Ectodermal cell (in vitro differentiated cells): ENCODE measurements around the gene MANF.

ENCODE experiments used
- H3K27ac ChIP-seq: 2 replicates; pipeline ENCODE4 v1.7.0; 2013; ENCODE audit warnings: mild to moderate bottlenecking, low read depth, low read length; ENCODE audit not compliant: insufficient read depth, poor library complexity, severe bottlenecking
- H3K27me3 ChIP-seq: 2 replicates; pipeline ENCODE4 v1.7.0; 2013; ENCODE audit warnings: mild to moderate bottlenecking, low read length; ENCODE audit not compliant: insufficient read depth, control insufficient read depth, poor library complexity, severe bottlenecking
- H3K36me3 ChIP-seq: one replicate; pipeline ENCODE4 v1.7.0; 2013; ENCODE audit warnings: low read length; ENCODE audit not compliant: control insufficient read depth, insufficient read depth
- H3K4me1 ChIP-seq: one replicate; pipeline ENCODE4 v1.7.0; 2013; ENCODE audit warnings: low read length; ENCODE audit not compliant: control insufficient read depth, insufficient read depth
- H3K4me3 ChIP-seq: 2 replicates; pipeline ENCODE4 v1.7.0; 2013; ENCODE audit warnings: low read depth, low read length, control low read depth; ENCODE audit not compliant: insufficient read depth
- H3K9me3 ChIP-seq: 2 replicates; pipeline ENCODE4 v1.7.0; 2013; ENCODE audit warnings: mild to moderate bottlenecking, low read length, moderate library complexity; ENCODE audit not compliant: control insufficient read depth
- WGBS, 2 experiments: methylation state at CpG; one replicate each; pipeline ENCODE4 v1.1.7; 2013; ENCODE audit warnings: missing lambda C conversion rate in 2 of 2; 5-methylcytosine and 5-hydroxymethylcytosine counted together

MANF gene

DNA sequence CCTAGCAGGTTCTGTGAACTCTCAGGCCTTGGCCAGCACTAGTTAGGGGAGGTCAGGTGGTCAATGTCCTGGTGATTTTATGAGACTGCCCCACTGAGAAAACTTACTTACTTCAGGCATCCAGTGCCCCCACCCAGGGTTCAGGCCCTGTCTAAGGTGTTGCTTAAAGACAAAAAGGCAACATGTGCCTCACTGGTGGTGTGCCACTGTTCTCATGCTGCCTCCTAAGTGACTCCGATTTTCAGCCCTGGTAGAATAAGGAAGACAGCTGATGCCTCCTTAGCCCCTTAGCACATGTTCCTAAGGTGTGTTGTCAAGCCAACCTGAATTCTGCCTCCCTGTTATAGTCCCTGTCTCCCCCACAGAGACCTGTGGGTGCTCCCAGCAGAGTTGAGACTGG, 11.3 kb downstream of the MANF start:
- Histone ChIP-seq H3K36me3 (peaks cover 29% of the 10 kb centered on the region), H3K9me3 (no peaks in the 10 kb centered on the region), H3K4me3 (no peak overlapping the region), H3K27me3 (no peaks in the 10 kb centered on the region), H3K27ac (no peak overlapping the region), H3K4me1 (peaks cover 24% of the 10 kb centered on the region)
- 95 to 96% methylated on average over 1 of the region's 1 CpG for WGBS, 2 experiments

DNA sequence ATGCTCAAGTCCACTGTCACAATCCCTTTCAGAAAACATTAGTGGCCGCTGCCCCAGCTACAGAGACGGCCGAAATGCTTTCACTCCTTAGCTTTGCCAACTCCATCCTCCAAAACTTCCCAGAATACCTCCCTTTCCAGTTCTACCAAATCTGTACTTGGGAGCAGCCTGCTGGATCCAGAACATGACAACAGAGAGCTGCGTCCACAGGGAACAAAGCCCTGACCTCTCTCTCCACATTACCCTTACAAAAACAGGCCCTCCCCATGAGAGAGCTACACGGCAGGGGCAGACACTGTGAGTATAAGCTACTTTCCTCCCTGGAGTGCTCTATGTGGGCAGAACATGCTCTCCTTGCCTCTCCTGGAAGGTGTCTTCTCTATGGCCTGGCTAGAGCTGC, 12.3 kb downstream of the MANF start:
- Histone ChIP-seq H3K27me3 (no peaks in the 10 kb centered on the region), H3K27ac (peak overlapping the region; percentile 47), H3K4me1 (peaks cover 21% of the 10 kb centered on the region), H3K9me3 (no peaks in the 10 kb centered on the region), H3K4me3 (no peak overlapping the region), H3K36me3 (peaks cover 29% of the 10 kb centered on the region)
- WGBS, 2 experiments = 70 to 76% methylated on average over 5 of the region's 5 CpGs

DNA sequence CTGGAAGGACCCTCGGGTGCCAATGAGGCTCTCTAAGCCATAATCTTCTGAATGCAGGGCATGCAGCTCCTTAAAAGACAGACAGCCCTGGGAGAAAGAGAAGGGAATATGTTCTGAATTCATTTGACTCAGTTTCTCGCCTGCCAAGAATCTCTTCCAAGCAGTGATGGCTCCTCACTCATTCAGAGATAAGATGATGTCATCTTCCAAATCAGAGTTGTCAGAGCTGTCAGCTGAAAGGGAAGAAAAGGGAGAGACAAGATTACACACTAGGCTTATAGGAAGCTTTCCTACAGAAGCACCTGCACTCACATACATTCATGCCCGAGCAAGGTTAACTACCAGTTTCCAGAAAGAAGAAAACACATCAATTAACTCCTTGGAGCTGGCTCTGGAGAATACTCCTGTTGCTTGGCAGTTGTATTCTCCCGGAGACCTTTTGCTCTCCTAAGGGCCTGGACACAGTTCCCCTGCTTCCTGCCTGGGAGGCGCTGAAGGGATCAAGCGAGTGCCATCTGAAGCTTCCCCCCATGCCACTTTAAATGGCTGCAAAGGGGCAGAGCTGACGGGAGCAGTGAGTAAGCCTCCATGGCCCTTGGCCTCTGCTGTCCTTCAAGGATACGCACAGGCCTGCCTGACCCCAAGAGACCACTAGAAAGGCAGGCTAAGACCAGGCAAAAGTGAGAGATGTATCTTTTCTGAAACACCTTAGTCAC, 13.7 kb downstream of the MANF start:
- H3K4me1 ChIP-seq = peaks cover 11% of the 10 kb centered on the region
- 85 to 90% methylated on average over 8 of the region's 8 CpGs for WGBS, 2 experiments
- H3K9me3 ChIP-seq = no peaks in the 10 kb centered on the region
- H3K27ac ChIP-seq = no peak overlapping the region
- H3K27me3 ChIP-seq = no peaks in the 10 kb centered on the region
- no peak overlapping the region for H3K4me3 ChIP-seq
- peaks cover 23% of the 10 kb centered on the region for H3K36me3 ChIP-seq

DNA sequence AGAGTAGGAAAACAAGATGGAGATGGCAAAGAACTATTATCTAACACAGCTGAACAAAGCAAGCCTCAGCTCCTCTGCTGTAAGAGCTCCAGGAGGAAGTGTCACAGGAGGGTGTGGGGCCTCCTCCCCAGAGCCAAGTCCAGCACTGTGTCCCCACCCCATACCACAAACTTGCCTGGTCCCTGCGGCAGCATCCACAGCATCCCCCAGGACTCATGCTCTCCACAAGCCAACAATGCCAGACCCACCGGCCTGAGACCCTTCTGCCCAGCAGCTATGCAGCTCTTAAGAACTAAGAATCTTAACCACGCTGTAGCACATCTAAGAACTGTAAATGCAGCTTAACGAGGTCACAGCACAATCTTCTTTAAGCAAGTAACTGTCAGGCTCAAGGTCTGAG, 15.1 kb downstream of the MANF start:
- Histone ChIP-seq H3K9me3 (no peaks in the 10 kb centered on the region), H3K4me1 (peaks cover 2% of the 10 kb centered on the region), H3K27ac (no peak overlapping the region), H3K27me3 (no peaks in the 10 kb centered on the region), H3K36me3 (peaks cover 14% of the 10 kb centered on the region), H3K4me3 (no peak overlapping the region)
- WGBS, 2 experiments = 95 to 96% methylated on average over 4 of the region's 4 CpGs

DNA sequence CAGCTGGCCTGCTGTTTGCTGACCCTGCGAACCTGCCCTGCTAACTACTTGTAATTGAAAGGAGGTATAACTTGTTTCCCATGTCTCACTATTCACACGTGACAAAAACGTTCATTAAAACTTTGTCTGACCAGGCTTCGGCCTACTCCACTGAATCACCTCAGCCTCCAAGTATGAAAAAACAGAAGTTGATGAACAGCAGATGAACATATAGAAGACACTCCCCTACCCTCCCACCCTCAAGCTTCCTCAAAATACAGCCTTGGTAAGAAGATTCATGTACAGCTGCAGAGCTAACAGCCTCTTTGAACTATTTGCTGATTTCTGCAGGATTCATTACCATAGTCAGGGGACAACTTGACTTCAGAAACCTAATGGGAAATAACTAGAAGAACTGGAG, 16.6 kb downstream of the MANF start:
- Histone ChIP-seq H3K27ac (no peak overlapping the region), H3K36me3 (peaks cover 12% of the 10 kb centered on the region), H3K9me3 (no peaks in the 10 kb centered on the region), H3K4me1 (no peaks in the 10 kb centered on the region), H3K4me3 (no peak overlapping the region), H3K27me3 (no peaks in the 10 kb centered on the region)
- WGBS, 2 experiments = 91 to 95% methylated on average over 4 of the region's 4 CpGs

DNA sequence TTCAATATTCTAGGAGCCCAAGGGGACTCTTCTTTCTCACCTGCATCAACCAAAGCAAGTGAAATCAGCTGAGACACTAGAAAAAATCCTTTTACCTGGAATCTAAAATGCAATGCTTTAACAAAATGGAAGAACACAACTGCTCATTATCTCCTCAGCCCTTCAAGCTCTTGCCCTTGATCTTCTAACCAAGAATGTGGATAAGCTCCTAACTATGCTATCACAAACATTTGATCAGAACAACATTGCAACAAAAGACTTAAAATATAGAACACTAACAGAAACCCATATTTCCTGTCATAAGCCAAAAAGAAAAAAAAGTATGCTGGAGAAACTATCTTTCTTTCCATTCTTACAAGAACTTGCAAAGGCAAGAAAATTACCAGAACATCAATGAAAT, 18.6 kb downstream of the MANF start:
- Histone ChIP-seq H3K27ac (no peak overlapping the region), H3K36me3 (peaks cover 12% of the 10 kb centered on the region), H3K9me3 (no peaks in the 10 kb centered on the region), H3K4me1 (no peaks in the 10 kb centered on the region), H3K27me3 (no peaks in the 10 kb centered on the region), H3K4me3 (no peak overlapping the region)

DNA sequence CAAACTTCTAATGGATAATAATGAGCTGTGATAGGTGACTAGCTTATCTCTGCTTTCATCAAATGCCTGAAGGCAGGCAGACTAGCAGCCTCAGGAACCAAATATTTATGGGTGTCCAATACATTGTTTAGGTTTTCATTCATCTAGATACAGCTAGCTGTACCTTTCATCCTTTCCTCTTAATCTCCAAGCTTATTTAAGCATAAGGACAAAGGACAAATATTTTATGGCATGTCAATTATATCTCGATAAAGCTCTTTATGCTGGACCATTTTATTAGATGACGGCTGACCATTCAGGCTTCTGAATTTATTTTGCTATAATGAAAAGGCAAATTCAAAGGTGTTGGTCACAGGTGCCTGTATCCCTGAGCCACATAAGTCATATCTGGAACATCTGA, 22.9 kb downstream of the MANF start:
- peaks cover 14% of the 10 kb centered on the region for H3K36me3 ChIP-seq
- no peaks in the 10 kb centered on the region for H3K9me3 ChIP-seq
- no peak overlapping the region for H3K27ac ChIP-seq
- WGBS, 2 experiments = 94 to 98% methylated on average over 2 of the region's 2 CpGs
- H3K4me3 ChIP-seq = no peak overlapping the region
- no peaks in the 10 kb centered on the region for H3K27me3 ChIP-seq
- H3K4me1 ChIP-seq = no peaks in the 10 kb centered on the region

DNA sequence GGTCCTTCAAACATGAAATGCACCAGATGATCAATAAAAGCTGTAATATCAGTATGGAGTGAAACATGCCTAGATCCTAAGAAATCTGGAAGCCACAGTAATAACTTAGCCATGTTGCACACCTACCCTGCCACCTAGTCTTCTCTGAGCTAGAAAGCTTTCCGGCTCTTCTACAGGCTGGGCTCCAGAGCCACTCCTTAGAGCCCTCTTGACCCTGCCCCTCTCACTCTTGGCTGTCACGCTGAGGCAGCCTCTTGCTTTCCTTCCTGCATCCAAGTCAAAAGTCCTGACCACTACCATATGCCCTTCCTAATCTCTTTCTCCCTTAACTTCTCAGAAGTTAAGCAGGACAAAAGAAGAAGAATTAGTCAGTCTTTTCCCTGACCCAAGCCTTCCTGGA, 23.7 kb downstream of the MANF start:
- Histone ChIP-seq H3K27ac (no peak overlapping the region), H3K27me3 (no peaks in the 10 kb centered on the region), H3K36me3 (peaks cover 14% of the 10 kb centered on the region), H3K4me1 (no peaks in the 10 kb centered on the region), H3K9me3 (no peaks in the 10 kb centered on the region), H3K4me3 (no peak overlapping the region)
- 95% methylated on average over 2 of the region's 2 CpGs for WGBS, 2 experiments

DNA sequence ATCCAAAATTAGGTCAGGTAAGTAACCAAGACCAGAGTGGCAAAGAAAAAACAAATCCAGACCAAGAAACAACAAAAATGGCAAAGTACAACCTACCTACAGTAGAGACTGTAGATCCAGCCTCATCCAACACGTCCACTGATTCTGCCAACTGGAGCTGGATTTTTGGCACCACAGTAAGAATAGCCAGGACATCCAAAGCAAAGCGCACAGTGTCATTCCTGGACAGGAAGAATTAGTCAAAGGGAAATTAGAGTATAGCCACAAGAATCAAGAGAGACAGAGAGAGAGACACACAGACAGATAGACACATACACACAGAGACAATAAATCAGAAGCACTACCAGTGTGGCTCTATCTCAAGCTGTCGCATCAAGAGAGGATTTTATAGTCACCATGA, 37.1 kb downstream of the MANF start:
- H3K4me3 ChIP-seq = no peak overlapping the region
- peaks cover 32% of the 10 kb centered on the region for H3K36me3 ChIP-seq
- H3K27ac ChIP-seq = no peak overlapping the region
- no peaks in the 10 kb centered on the region for H3K27me3 ChIP-seq
- H3K9me3 ChIP-seq = no peaks in the 10 kb centered on the region
- WGBS, 2 experiments = 89 to 97% methylated on average over 3 of the region's 3 CpGs
- H3K4me1 ChIP-seq = no peaks in the 10 kb centered on the region

DNA sequence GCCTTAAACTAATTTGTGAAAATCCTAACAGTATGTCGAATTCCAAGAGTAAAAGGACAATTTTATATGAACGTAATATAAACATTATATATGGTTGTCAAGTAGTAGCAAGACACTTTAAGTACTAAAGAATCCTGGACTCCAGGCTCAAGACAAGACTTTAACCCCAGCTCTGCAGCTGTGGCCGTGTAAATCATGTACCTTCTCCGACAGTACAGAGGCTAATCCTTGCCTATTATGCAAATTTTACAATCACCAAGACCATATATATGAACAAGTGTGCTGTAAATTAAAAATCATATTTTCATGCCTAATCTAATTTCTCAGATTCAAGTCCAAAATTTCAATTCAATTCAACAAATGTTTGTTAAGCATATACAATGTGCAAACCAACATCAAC, 41.8 kb downstream of the MANF start:
- Histone ChIP-seq H3K9me3 (no peaks in the 10 kb centered on the region), H3K4me3 (no peak overlapping the region), H3K36me3 (peaks cover 25% of the 10 kb centered on the region), H3K27ac (no peak overlapping the region), H3K4me1 (no peaks in the 10 kb centered on the region), H3K27me3 (no peaks in the 10 kb centered on the region)
- 95% methylated on average over 2 to 4 of the region's 4 CpGs for WGBS, 2 experiments

DNA sequence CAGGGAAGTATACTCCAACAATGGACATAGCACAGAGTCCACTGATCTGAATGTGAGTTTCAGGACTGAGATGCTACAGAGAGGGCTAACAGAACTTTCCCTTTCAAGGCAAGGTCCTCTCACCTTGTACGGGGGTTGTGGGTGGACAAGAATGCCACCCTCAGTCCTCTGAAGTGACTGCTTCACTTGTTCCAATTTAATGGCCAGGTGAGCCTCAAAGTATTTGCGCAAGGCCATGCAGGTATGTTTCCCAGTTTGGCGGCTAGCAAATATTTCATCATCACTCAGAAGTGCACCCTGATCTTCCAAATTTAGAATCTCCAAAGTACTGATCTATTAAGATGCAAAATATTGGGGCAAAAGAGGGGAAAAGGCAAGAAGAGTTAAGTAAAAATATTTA, 44.0 kb downstream of the MANF start:
- Histone ChIP-seq H3K36me3 (peaks cover 25% of the 10 kb centered on the region), H3K4me3 (no peak overlapping the region), H3K27ac (no peak overlapping the region), H3K27me3 (no peaks in the 10 kb centered on the region), H3K4me1 (no peaks in the 10 kb centered on the region), H3K9me3 (no peaks in the 10 kb centered on the region)
- WGBS, 2 experiments = 96 to 97% methylated on average over 3 of the region's 3 CpGs
